Mesendoderm (in vitro differentiated cells): ENCODE results near the gene FBLN7.
A peak's percentile ranks its signal among the peaks of the same experiment; 100 is the strongest.

Experiments used
- DNase-seq: peaks from one replicate; pipeline ENCODE4 v3.0.0; 2013
- H2AK5ac ChIP-seq: 2 replicates; pipeline ENCODE4 v1.6.1; 2013; ENCODE audit warnings: low read length, inconsistent platforms
- H2BK120ac ChIP-seq: 2 replicates; pipeline ENCODE4 v1.6.1; 2013; ENCODE audit warnings: low read depth, mild to moderate bottlenecking, low read length, moderate library complexity, mixed read lengths
- H2BK15ac ChIP-seq: replicated peaks from 2 replicates; pipeline ENCODE4 v1.6.1; 2013; ENCODE audit warnings: low read depth, mild to moderate bottlenecking, moderate library complexity
- H2BK5ac ChIP-seq: 2 replicates; pipeline ENCODE4 v1.6.1; 2013; ENCODE audit warnings: low read length, inconsistent platforms
- H3K18ac ChIP-seq: 2 replicates; pipeline ENCODE4 v1.6.1; 2013; ENCODE audit warnings: mild to moderate bottlenecking, low read length, mixed read lengths
- H3K23ac ChIP-seq: one replicate; pipeline ENCODE4 v1.6.1; 2013; ENCODE audit warnings: low read length
- H3K27ac ChIP-seq: 2 replicates; pipeline ENCODE4 v1.5.1; 2013; ENCODE audit warnings: low read depth, mild to moderate bottlenecking, inconsistent platforms, low read length, moderate library complexity
- H3K27me3 ChIP-seq: 2 replicates; pipeline ENCODE4 v1.6.1; 2013; ENCODE audit warnings: low read length, control low read depth, mild to moderate bottlenecking, inconsistent platforms; ENCODE audit not compliant: insufficient read depth, poor library complexity
- H3K36me3 ChIP-seq: 2 replicates; pipeline ENCODE4 v1.6.1; 2013; ENCODE audit warnings: low read length, inconsistent platforms; ENCODE audit not compliant: control insufficient read depth, insufficient read depth
- H3K4ac ChIP-seq: one replicate; pipeline ENCODE4 v1.6.1; 2013; ENCODE audit warnings: low read depth, mild to moderate bottlenecking, low read length, moderate library complexity
- H3K4me1 ChIP-seq: 2 replicates; pipeline ENCODE4 v1.6.1; 2013; ENCODE audit warnings: low read depth, low read length, inconsistent platforms; ENCODE audit not compliant: control insufficient read depth
- H3K4me2 ChIP-seq: 2 replicates; pipeline ENCODE4 v1.6.1; 2013; ENCODE audit warnings: low read length
- H3K4me3 ChIP-seq: 2 replicates; pipeline ENCODE4 v1.5.1; 2013; ENCODE audit warnings: mild to moderate bottlenecking, low read length
- H3K56ac ChIP-seq: one replicate; pipeline ENCODE4 v1.6.1; 2013; ENCODE audit warnings: low read length
- H3K79me1 ChIP-seq: 2 replicates; pipeline ENCODE4 v1.6.1; 2013; ENCODE audit warnings: low read length, inconsistent platforms
- H3K79me2 ChIP-seq: 2 replicates; pipeline ENCODE4 v1.6.1; 2013; ENCODE audit warnings: mild to moderate bottlenecking, low read length; ENCODE audit not compliant: control insufficient read depth, insufficient read depth
- H3K9ac ChIP-seq: 2 replicates; pipeline ENCODE4 v1.6.1; 2013; ENCODE audit warnings: low read length, inconsistent platforms
- H4K5ac ChIP-seq: one replicate; pipeline ENCODE4 v1.6.1; 2013; ENCODE audit warnings: low read length
- H4K8ac ChIP-seq: one replicate; pipeline ENCODE4 v1.6.1; 2013; ENCODE audit warnings: low read depth, mild to moderate bottlenecking, control low read depth, low read length, moderate library complexity
- WGBS: extraction: QIAGEN DNeasy Blood & Tissue Kit; methylation state at CpG from one replicate; pipeline ENCODE4 v1.1.7; 2013; ENCODE audit warnings: low lambda C conversion rate, missing lambda C conversion rate; ENCODE audit not compliant: insufficient coverage; ENCODE audit errors: extremely low coverage; 5-methylcytosine and 5-hydroxymethylcytosine counted together

Gene FBLN7

DNA sequence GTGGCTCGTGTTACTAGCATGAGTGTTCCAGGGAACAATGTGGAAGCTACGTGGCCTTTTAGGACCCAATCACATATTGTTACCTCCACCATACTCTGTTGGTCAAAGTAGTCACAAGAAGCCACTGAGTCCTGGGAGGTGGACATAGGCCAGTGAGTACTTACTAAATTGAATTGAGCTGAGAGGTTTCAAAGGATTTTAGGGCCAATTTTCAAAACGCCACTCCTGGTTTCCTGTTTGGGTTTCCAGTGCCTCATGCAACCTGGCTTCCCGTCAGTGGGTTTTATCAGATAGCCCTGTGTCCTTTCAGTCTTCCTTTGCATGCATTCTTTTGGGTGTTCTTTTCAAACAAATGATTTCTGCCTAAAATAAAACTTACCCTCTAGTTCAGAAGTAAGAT is 56.3 kb downstream of the FBLN7 start:
- Histone ChIP-seq H3K23ac (no peak overlapping the region), H3K27ac (no peak overlapping the region), H3K79me2 (no peaks in the 10 kb centered on the region), H3K27me3 (no peaks in the 10 kb centered on the region), H4K5ac (no peak overlapping the region), H3K36me3 (no peaks in the 10 kb centered on the region), H3K79me1 (no peaks in the 10 kb centered on the region), H3K4me3 (no peak overlapping the region), H2AK5ac (no peak overlapping the region), H3K4me2 (no peak overlapping the region), H4K8ac (no peak overlapping the region), H3K4me1 (peaks cover 4% of the 10 kb centered on the region), H3K9ac (no peak overlapping the region), H3K4ac (no peak overlapping the region), H3K18ac (no peak overlapping the region), H2BK120ac (no peak overlapping the region), H2BK5ac (no peak overlapping the region), H2BK15ac (no peak overlapping the region), H3K56ac (no peak overlapping the region)
- DNase-seq: no peak
- no CpG with 5 or more reads among the region's 4 CpGs for WGBS

DNA sequence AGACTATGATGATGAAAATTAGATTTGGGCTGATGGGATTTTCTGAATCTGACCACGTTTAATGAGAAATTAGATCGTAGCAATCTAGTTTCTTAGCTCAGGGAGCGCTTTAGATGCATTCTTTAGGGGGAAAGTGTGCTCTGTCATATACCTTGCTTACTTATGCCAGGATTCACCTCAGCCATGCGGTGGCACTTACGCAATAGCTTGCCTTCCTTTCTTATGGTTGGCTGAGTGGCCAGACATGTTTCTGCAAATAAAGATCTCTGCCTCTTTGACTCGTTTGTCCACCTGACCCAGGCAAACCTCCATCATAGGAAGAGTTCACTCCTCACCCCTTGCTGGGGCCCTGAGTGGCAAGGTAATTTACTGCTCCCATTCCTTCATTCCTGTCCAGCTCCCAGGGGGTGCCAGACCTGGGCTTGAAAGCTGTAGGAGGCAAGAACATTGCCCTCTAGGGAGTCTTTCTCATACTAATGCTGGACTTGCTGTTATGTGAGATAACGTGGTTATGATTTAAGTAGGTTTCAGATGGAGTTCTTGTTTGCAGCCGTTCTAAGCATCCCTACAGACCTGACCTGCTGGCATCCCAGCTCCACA is 57.1 kb downstream of the FBLN7 start:
- Histone ChIP-seq H3K27me3 (no peaks in the 10 kb centered on the region), H3K79me2 (no peaks in the 10 kb centered on the region), H3K79me1 (no peaks in the 10 kb centered on the region), H3K18ac (no peak overlapping the region), H4K8ac (no peak overlapping the region), H3K4ac (no peak overlapping the region), H3K27ac (no peak overlapping the region), H3K4me2 (no peak overlapping the region), H2BK120ac (no peak overlapping the region), H3K36me3 (no peaks in the 10 kb centered on the region), H3K23ac (no peak overlapping the region), H3K56ac (no peak overlapping the region), H2BK5ac (no peak overlapping the region), H2BK15ac (no peak overlapping the region), H2AK5ac (no peak overlapping the region), H3K4me3 (no peak overlapping the region), H3K4me1 (peaks cover 4% of the 10 kb centered on the region), H3K9ac (no peak overlapping the region), H4K5ac (no peak overlapping the region)
- WGBS: no CpG with 5 or more reads among the region's 8 CpGs
- peak; percentile 16 for DNase-seq

DNA sequence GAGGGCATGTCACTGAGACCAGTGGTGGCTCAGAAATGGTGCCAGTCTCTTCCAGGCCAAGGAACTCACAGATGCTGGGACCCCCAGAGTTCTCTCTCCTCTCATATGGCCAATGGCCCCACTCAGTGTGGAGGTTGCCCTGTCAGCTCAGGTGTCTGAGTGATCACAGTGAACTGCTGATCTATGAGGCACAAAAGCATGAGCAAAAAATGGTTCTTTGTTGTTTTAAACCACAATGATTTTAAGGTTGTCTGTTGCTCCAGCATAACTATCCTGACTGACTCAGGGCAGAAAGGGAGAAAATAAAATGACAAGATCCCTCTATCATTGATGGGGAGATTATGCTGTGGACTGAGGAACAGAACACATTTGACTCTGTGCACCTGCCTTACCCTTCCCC is 57.8 kb downstream of the FBLN7 start:
- Histone ChIP-seq H3K23ac (no peak overlapping the region), H3K4me1 (peaks cover 4% of the 10 kb centered on the region), H2BK5ac (no peak overlapping the region), H3K4me2 (no peak overlapping the region), H3K56ac (no peak overlapping the region), H3K79me1 (no peaks in the 10 kb centered on the region), H3K4ac (no peak overlapping the region), H3K36me3 (no peaks in the 10 kb centered on the region), H3K79me2 (no peaks in the 10 kb centered on the region), H3K4me3 (no peak overlapping the region), H2BK15ac (no peak overlapping the region), H4K8ac (no peak overlapping the region), H3K27ac (no peak overlapping the region), H4K5ac (no peak overlapping the region), H3K9ac (no peak overlapping the region), H2BK120ac (no peak overlapping the region), H3K27me3 (no peaks in the 10 kb centered on the region), H2AK5ac (no peak overlapping the region), H3K18ac (no peak overlapping the region)
- no peak for DNase-seq

DNA sequence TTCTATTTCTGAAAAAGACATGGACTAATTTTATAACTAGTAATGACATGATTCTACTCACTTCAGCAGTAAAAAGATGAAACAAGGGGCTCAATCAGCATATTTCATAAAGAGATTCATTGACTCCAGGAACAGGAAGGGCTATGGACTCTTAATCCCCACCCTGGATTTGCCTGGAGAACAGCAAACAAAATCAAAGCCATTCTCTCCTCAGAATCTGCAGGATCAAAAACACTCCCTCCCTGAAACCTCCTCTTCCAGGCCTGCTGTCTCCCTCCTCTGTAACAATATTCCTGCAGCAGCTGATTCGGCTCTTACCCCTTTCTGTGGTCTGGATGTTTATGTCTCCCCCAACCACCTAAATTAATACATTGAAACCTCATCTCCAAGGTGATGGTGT is 59.7 kb downstream of the FBLN7 start:
- DNase-seq: no peak
- H3K4me1 ChIP-seq: peaks cover 4% of the 10 kb centered on the region
- no peak overlapping the region for H2BK5ac ChIP-seq
- H2BK15ac ChIP-seq: no peak overlapping the region
- no peak overlapping the region for H3K9ac ChIP-seq
- no peak overlapping the region for H3K27ac ChIP-seq
- no peak overlapping the region for H3K4me2 ChIP-seq
- no peaks in the 10 kb centered on the region for H3K27me3 ChIP-seq
- H3K36me3 ChIP-seq: no peaks in the 10 kb centered on the region
- H3K4me3 ChIP-seq: no peak overlapping the region
- H4K5ac ChIP-seq: no peak overlapping the region
- H3K18ac ChIP-seq: no peak overlapping the region
- H4K8ac ChIP-seq: no peak overlapping the region
- no peaks in the 10 kb centered on the region for H3K79me1 ChIP-seq
- H2BK120ac ChIP-seq: no peak overlapping the region
- H3K79me2 ChIP-seq: no peaks in the 10 kb centered on the region
- no CpG with 5 or more reads among the region's 1 CpG for WGBS
- no peak overlapping the region for H2AK5ac ChIP-seq
- no peak overlapping the region for H3K23ac ChIP-seq
- H3K4ac ChIP-seq: no peak overlapping the region
- H3K56ac ChIP-seq: no peak overlapping the region

DNA sequence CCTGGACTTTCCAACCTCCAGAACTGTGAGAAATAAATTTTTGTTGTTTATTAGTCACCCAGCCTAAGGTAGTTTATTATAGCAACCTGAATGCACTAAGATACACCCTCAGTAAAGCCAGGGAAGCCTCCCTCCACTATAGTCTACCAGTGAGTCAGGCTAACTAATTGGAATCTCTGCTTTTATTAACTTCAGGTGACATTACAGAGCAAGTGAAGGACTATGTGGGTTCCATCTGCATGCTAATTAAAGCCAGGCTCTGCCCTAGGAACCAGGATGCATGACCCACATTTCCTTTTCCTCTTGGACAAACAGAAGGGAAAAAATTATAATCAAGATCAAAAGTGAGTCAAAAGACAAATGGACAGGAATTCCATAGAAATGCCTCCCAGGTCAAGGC is 60.6 kb downstream of the FBLN7 start:
- Histone ChIP-seq H3K36me3 (no peaks in the 10 kb centered on the region), H2BK120ac (no peak overlapping the region), H3K23ac (no peak overlapping the region), H2AK5ac (no peak overlapping the region), H3K79me1 (no peaks in the 10 kb centered on the region), H3K79me2 (no peaks in the 10 kb centered on the region), H2BK5ac (no peak overlapping the region), H3K4me1 (peaks cover 4% of the 10 kb centered on the region), H3K56ac (no peak overlapping the region), H3K4ac (no peak overlapping the region), H3K27me3 (no peaks in the 10 kb centered on the region), H4K5ac (no peak overlapping the region), H3K27ac (no peak overlapping the region), H3K18ac (no peak overlapping the region), H3K4me3 (no peak overlapping the region), H2BK15ac (no peak overlapping the region), H4K8ac (no peak overlapping the region), H3K4me2 (no peak overlapping the region), H3K9ac (no peak overlapping the region)
- DNase-seq: no peak

DNA sequence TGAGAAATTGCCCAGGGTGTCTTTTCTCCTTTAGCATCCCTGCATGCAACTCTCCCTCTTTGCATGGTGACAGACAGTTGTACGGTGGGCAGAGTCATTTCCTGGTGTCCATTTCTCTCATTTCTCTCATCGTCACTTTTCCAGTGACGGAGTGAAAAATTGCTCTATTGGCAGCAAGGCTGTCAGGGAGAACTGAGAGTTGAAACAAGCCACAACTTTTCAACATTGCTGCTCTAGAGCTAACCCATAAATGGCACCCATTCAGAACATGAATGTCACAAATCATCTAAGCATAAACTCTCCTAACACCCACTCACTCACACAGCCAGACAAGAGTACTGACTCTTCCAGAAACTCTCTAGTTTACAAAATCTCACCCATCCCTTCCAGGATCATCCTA is 61.0 kb downstream of the FBLN7 start:
- no peaks in the 10 kb centered on the region for H3K36me3 ChIP-seq
- no peak overlapping the region for H2AK5ac ChIP-seq
- no peak overlapping the region for H4K5ac ChIP-seq
- no peak overlapping the region for H3K23ac ChIP-seq
- no peak overlapping the region for H2BK15ac ChIP-seq
- no peak overlapping the region for H4K8ac ChIP-seq
- no peaks in the 10 kb centered on the region for H3K27me3 ChIP-seq
- H3K4me2 ChIP-seq: no peak overlapping the region
- H3K18ac ChIP-seq: no peak overlapping the region
- no peak overlapping the region for H3K4me3 ChIP-seq
- no peaks in the 10 kb centered on the region for H3K79me1 ChIP-seq
- no peak overlapping the region for H2BK120ac ChIP-seq
- H3K4me1 ChIP-seq: peaks cover 4% of the 10 kb centered on the region
- no peak overlapping the region for H2BK5ac ChIP-seq
- H3K79me2 ChIP-seq: no peaks in the 10 kb centered on the region
- DNase-seq: no peak
- no CpG with 5 or more reads among the region's 3 CpGs for WGBS
- no peak overlapping the region for H3K9ac ChIP-seq
- H3K4ac ChIP-seq: no peak overlapping the region
- H3K56ac ChIP-seq: no peak overlapping the region
- H3K27ac ChIP-seq: no peak overlapping the region
